Umbilical cord (tissue), 2 donors: Measurements from ENCODE around the gene RAB27A. TPM values are rescaled to one million over a fixed set of nuclear protein-coding genes. Genes with fewer than 3 reads are reported as not detected.
"Not testable (repeated sequence)": the region's sequence is repeated elsewhere in the genome, so short reads cannot be mapped to it uniquely, and the experiment has no call there.

Experiments
- DNase-seq: peaks from one replicate; pipeline ENCODE4 v3.0.0-alpha.2; 2015; ENCODE audit warnings: low spot score
- total RNA-seq: library from RNA; depleted of rRNA; stranded (reverse); fragments of >200 nt; gene quantifications from one replicate; pipeline ENCODE4 v1.2.3, GENCODE V29; 2014; ENCODE audit warnings: low replicate concordance; ENCODE audit not compliant: insufficient read depth

RAB27A gene
- total RNA-seq = 39.5 TPM

GRCh38 chr15:55289746-55290527 is at the start of gene RAB27A:
TSS of gene RAB27A (minus strand) at chr15:55289813. CDS start at chr15:55234934, 54,879 bp downstream.
- peak; percentile 84 for DNase-seq

DNA sequence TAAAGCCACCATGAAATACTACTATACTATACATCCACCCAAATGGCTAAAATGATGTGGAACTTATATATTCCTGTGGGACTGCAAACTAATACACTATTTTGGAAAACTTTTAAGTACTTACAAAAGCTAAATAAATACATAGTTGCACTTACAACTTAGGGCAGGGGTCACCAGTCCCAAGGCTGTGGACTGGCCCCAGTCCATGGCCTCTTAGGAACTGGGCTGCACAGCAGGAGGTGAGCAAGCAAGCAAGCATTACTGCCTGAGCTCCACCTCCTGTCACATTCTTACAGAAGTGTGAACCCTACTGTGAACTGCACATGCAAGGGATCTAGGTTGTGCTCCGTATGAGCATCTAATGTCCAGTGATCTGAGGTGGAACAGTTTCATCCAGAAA is 47.5 kb upstream of the RAB27A start:
- no peak for DNase-seq

DNA sequence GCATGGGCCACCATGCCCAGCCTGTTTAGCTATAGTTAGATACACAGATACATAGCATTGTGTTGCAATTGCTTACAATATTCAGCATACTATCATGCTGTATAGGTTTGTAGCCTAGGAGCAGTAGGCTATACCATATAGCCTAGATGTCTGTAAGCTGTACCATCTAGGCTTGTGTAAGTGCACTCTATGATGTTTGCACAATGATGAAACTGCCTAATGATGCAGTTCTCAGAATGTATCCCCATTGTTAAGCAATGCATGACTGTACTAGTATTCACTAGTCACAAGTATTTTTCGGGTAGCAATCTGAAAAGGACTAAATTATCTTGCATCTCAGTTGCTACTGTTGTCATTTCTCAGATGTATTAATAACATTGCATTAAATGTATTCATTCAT is 45.4 kb upstream of the RAB27A start:
- DNase-seq = no peak

GRCh38 chr15:55334371-55334770 is 44.8 kb upstream of the RAB27A start:
- no peak for DNase-seq

DNA sequence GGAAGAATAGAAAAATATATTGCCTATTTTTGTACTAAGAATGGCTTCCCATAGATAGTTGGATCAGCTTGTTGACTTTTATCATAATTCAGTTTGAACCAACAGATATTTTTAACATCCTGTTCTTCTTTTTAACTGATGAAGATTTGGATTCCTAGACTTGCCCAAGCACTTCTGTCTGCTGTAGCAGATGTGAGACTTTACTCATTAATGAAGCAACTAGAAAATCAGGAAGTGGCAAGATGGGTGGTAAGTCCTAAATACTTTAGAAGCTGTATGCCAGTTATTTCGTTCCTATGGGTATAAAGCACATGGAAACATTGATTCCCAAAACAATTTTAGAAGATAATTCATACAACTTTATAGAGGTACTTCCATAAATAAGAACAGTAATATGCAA is 37.8 kb upstream of the RAB27A start:
- DNase-seq = no peak

- DNase-seq = no peak
These were observed 32.9 kb upstream of the RAB27A start for GRCh38 chr15:55322467-55322866.

GRCh38 chr15:55320963-55321362 is 31.4 kb upstream of the RAB27A start:
- no peak for DNase-seq

- DNase-seq = no peak
These were observed 30.6 kb upstream of the RAB27A start for GRCh38 chr15:55320238-55320550.

DNA sequence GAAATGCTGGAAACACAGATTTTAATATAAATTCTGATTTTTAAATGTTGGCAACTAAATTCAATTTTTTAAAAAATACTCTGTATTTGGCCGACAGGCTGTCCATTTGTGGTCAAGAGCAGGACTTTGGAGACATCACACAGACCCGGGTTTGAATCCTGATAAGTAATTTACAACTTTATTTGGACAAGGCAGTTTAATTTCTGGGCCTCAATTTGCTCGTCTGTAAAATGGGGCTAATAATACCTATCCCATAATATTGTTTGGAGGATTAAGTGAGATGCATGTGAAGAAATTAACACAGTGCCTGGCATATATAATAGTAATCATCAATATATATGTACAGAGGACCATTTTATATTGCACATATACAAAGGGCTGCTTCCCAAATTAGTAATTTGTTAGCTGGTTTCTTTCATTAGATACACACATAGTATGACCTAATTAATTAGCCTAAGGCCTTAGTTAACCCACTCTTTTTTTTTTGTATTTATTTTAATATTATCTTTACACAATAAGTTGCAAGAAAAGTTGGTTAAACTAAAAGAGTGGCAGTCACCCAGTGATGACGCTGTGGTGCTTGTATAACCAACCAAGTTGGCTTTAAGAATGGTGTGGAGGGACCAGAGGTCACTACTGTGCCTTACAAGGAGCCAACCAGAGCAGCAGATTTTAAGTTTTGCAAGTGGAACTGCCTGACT is 30.1 kb upstream of the RAB27A start:
- DNase-seq = no peak

- peak; percentile 93 for DNase-seq
These were observed 29.2 kb upstream of the RAB27A start, which contains the start of the genes PIGB and PIGBOS1 for GRCh38 chr15:55318588-55319494. TSS of gene PIGB (plus strand) at chr15:55319222. CDS start at chr15:55319251, 29 bp downstream. TSS of gene PIGBOS1 (minus strand) at chr15:55319123. CDS start at chr15:55317792, 1,331 bp downstream.

- not testable (repeated sequence) for DNase-seq
These were observed 13.2 kb upstream of the RAB27A start for GRCh38 chr15:55302801-55303200.

GRCh38 chr15:55297315-55297714 is 7.7 kb upstream of the RAB27A start:
- no peak for DNase-seq

DNA sequence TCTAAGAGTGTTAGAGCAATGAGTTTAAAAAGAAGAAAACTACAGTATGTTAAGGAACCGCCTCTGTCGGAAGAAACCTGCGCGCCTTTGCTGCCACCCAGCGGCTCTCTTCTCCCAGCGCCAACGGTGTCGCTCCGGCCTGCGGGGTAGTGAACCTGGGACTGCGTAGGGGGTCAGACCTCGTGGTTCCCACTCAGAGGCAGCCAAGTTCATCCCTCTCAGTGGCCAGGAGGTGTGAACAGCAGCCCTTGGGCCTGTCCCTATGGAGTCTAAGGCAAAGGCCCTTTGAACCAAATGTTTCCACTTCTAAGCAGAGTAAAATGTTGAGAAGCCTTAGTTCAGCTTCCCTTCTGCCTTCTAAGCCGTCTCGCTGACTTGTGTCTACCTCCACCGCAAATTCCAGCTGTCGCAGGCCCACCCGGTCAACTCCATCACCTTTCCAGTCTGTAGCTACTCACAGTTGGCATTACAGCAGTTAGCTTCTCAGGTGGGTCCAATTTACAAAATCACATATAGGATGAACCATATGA is 980 bp upstream of the RAB27A start:
- DNase-seq = peak; percentile 89

DNA sequence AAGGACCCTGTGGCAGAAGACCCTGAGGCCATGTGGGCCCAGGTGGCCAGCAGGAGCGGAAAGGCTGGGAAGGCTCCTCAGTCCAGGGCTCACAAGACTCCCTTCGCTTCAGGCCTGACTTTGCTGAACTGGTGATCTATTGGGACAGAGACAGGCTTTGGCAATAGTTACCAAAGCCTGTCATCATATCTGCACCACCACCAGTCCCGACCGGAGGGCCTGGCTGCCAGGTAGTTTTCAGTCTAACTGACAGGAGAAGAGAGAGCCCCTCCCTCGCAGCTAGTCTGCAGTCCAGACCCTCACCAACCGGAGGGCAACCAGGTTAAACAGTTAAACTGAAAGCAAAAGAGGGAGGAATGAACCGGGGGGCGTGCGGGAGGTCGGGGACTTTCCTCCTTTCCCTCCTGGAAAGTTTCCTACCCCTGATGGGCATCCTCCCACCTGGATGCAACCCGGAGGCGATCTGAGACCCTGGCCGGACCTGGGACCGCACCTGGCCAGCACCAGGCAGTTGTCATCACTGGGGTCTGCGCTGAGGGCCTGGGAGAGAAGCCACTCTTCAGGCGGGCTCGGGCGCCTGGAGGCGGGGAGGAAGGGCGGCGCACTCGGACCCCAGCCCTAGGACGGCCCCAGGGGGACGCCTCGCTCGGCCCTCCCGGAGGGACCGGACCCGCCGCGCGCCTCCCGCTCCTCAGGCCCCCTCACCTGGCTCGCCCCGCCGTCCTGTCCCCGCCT is 435 bp downstream of the RAB27A start:
- no peak for DNase-seq

GRCh38 chr15:55288006-55288717 is 1.5 kb downstream of the RAB27A start:
- no peak for DNase-seq

DNA sequence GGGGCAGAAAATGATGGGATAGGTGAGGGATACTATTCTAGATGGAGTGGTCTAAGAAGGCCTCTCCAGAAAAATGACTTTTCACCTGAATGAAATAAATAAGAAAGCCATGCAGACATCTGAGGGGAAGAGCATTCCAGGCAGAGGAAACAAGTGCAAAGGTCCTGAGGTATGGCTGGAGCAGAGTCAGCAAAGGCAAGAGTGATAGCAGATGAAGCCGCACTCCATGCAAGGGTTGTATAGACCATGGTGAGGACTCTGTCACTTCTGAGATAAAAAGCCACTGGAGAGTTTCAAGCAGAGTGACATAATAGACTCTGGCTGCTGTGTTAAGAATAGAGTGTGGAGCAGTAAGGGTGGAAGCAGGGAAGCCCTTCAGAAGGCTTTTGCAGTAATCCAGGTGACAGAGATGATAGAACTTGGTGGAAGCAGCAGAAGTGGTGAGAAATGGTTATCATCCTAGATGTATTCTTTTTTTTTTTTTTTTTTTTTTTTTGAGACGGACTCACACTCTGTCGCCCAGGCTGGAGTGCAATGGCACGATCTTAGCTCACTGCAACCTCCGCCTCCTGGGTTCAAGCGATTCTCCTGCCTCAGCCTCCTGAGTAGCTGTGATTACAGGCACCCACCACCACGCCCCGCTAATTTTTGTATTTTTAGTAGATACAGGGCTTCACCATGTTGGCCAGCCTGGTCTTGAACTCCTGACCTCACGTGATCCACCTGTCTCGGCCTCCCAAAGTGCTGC is 3.0 kb downstream of the RAB27A start:
- DNase-seq = not testable (repeated sequence)

- DNase-seq = no peak
These were observed 5.2 kb downstream of the RAB27A start for GRCh38 chr15:55284426-55284825.

GRCh38 chr15:55283379-55284147 is 6.0 kb downstream of the RAB27A start:
- no peak for DNase-seq
